Stimulated activated CD8-positive, alpha-beta memory T cell treated with anti-CD3 and anti-CD28 coated beads, Interleukin-4, amount 100 ng/mL, for 1 hour (primary cell): ENCODE results near the gene PHACTR3.

Source experiments
- DNase-seq, 2 donors: peaks; one replicate each; pipeline ENCODE4 v3.0.0-alpha.2; 2020; ENCODE audit warnings: low read depth in 2 of 2, low spot score in 1 of 2

PHACTR3 gene

GRCh38 chr20:59825563-59825920, 221.2 kb downstream of the PHACTR3 start:
- no peak for DNase-seq

GRCh38 chr20:59825944-59826759, 221.8 kb downstream of the PHACTR3 start:
- DNase-seq = no peak

DNA sequence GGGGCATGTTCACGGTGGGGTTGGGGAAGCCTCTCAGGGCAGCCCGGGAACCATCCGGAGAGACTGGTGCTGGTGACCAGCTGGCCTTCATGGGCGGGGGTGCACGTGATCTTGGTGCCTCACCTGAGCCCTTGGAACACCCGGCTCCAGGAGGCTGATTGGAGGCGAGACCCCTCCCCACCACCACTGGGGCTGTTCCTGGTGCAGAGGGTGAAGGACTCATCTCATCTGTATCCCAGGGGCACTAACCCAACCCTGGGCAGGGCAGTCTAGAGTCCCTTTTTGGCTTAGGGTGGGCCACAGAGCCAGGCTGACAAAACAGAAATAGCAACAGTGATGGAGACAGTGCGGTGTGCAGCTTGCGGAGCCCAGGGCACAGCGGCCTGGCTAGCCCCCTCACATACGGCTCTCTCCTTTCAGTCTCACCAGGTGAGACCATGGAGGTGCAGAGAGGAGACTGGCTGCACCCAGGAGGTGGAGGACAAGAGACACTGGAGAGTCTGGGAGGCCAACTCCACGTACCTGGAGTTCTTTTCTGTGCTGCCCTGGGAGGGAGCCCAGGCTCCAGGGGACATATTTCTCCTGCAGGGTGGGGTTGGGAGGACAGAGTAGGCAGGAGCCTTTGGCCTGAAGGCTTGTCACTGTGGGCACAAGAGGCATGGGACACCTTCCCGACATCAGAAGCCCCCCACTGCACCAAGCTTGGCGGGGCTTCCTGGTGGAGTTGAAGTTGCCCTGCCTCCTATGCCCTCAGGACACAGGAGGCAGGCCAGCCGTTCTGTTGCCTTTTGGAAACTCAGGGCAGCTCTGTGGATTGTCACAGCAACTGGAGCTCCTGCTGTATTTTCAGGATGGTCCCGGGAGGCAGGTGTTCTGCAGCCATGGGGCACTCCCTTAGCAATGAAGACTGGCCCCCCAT, 223.1 kb downstream of the PHACTR3 start:
- no peak for DNase-seq

DNA sequence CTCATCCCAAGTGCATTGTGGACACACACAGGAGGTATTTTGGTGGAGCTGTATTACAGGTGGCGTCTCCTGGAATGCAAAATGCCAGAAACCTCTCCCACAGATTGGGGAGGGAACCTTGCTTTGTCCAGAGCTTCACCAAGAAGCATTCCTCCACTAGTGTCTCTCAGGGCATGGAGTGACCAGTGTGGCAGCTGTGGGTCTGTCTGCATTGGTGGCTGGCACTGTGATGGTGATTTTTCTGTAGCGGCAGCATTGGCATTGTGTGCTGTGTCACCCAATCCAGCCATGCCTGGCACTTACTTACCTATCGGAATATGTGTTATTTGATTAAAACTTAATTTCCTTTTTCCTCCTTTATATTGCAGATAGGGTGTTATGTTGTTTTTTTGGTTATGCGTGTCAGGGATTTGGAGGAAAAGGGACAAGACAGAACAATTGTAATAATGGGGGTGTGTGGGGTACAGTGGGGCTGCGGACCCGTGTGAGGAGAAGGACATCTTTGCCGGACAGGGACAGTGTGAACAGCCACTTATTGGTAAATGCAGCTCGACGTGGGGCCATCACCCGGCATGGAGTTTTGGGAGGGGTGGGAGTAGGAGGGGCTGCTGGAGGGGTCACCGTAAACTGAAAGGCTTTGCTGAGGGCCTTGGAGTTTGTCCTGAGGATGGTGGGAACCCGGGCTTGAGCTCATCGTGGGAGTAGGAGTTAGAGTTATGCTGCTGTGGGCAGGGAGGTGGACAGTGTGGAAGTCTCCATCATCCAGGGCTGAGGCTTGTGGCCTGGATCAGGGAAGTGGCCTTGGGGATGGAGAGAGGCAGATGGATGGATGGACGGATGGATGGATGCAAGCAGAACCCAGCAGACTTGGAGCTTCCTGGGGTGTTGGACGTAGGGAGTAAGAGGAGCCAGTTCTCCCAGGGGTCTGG, 224.0 kb downstream of the PHACTR3 start:
- no peak for DNase-seq

DNA sequence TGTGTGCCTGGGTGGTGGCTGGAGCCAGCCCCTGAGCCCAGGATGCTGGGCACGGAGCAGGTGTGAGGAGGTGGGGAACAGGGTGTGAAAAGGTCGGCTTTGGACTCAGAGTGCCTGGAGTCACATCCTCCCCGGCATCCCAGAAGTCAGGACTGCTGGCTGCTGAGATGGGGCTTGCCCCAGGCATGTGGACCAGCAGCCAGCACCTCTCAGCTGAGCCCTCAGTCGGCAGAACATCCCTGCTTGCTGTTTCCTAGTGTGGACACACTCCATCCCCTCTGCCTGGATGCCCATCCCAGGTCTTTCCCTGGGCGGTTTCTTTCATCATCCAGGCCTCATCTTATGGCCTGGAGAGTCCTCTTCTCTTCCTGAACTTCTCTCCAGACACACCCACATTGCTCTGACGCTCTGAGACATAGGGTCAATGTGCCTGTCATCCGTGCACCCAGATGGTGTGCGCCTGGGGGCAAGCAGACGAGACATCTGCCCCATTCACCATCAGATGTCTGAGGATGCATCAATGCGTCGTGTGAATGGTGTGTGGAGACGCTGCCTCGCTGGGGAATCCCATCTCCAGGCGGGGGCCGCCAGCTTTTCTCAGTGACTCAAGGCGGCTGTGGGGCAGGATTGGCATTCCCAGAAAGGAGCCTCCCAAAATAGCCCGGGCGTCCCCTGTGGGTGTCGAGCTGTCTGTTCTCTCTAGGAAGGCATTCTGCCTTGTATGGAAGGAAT, 224.9 kb downstream of the PHACTR3 start:
- DNase-seq = no peak

DNA sequence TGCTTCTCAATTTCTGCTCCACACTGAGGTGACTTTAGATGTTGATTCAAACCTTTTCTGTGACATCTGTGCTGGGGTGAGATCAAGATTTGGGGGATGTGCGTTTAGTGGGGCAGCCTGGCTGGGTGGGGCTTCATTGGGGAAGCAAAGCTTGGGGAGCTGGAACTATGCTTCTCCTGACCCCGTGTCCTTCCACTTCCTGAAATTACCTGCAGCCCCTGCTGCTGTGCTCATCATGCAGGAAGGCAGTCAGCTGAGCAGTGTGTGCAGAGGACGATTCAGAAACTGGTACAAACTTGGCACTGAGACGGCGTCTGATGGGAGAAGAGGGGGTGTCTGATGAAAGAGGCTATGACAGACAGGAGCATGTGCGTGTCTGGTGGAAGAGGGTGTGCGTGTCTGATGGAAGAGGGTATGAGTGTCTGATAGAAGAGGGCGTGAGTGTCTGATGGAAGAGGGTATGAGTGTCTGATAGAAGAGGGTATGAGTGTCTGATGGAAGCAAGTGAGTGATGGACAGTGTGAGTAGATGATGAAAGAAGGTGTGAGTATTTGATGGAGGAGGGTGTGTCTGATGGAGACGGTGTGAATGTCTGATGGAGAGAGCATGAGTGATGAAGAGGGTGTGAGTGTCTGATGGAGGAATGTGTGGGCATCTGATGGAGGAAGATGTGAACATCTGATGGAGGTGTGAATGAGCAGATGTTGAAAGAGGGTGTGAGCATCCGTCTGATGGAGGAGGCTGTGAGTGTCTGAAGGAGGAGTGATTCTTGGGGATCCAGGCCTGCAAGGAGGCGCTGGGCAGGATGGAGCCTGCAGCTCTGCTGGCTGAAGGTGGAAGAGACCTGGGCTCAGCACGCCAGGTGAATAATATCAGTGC, 225.7 kb downstream of the PHACTR3 start:
- no peak for DNase-seq

DNA sequence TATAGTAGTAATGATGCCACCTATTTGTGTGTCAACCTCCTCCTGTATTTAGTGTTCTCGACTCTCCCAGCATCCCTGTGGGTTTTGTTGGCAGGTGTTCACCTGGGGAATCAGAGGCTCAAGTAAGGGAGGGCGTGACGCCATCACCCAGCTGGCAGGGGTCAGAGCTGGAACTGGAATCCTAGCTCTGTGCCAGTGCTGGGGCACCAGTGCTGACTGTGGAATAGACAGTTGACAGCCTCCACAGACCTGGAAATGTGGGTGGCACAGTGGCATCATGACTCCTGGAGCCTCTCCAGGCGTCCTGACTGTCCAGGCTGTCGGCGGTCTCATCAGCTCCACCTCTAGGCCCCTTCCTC, 226.3 kb downstream of the PHACTR3 start:
- no peak for DNase-seq

DNA sequence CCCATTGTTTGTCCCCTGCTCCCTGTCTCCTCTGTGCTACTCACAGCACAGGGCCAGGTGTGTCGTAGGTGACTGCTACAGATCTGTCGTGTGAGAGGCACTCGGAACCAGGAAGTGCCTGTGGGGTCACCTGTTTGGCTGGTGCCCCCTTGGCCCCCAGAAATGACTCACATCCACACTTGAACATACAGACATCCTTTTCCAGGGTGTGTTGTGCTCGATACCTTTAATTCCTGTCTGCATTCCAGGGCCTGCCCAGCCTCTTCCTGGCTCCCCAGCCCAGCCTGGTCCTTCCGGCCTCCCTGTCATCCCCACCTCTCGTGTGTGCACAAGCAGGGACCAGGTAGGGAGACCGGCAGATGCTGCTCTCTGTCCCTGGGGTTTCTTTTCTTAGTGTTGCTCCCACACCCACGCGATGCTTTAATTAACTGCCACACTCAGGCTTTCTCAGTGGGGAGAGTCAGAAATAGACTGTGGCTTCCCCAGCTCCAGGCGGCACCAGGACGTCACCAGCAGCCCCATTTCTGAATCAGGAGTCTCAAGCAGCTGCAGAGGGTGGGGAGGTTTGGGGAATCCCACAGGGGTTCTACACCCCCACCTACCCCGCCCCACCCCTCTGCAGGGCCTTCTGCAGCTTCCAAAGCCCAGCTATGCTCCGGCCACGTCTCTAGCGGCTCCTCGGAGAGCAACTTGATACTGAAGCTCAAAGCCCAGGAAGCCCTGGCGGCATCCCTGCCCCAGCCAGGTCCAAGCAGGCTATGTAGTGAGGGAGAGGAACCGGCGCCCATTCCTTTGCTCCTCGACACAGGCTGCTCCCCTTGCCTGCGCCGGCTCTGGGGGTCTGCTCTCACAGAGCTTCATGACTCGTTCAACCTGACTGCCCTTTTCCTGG, 226.9 kb downstream of the PHACTR3 start:
- no peak for DNase-seq

- DNase-seq = no peak
These were observed 227.6 kb downstream of the PHACTR3 start for GRCh38 chr20:59831916-59832270.

DNA sequence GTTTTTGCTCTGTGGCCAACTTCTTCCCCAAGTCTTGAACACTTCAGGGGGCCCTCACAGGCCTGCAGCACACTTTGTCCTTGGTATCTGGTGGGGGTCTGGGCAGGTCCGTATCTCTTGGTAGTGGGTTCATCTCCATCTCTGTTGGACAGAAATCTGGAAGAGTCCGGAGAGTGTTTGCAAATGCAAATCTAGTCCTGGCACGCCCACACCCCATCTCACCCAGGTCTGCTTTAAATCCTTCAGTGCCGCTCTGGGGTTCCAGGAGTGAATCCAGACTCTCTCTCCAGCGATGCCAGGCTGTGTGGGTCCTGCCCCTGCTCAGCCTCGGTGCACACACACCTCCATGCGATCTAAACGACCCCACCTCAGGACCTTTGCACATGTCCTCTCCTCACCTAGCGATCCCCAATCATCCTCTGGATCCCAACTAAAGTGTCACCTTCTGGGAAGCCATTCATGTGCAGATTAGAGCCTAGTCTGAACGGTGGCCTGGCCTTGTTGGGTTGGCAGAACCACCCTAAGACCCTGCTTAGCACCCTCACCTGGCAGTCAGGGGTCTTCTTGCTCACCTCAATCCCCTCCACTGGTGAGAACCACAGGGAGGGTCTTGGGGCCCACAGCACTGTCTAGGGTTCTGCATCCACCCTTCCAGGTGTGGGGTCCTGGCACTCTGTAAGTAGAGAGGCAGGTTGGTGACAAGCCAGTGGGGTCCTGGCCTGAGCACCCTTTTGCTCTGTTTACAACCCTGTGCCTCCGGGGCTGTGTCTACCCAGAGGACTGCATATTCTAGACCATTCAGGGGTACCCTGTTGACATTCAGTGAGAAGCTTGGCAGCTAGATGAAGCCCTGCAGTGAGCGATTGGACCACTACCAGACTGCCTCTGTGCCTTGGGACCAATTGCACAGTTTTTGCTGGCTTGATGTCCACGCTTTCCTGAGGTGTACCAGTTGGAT, 228.3 kb downstream of the PHACTR3 start:
- no peak for DNase-seq

- no peak for DNase-seq
These were observed 230.7 kb downstream of the PHACTR3 start for GRCh38 chr20:59835057-59835447.

DNA sequence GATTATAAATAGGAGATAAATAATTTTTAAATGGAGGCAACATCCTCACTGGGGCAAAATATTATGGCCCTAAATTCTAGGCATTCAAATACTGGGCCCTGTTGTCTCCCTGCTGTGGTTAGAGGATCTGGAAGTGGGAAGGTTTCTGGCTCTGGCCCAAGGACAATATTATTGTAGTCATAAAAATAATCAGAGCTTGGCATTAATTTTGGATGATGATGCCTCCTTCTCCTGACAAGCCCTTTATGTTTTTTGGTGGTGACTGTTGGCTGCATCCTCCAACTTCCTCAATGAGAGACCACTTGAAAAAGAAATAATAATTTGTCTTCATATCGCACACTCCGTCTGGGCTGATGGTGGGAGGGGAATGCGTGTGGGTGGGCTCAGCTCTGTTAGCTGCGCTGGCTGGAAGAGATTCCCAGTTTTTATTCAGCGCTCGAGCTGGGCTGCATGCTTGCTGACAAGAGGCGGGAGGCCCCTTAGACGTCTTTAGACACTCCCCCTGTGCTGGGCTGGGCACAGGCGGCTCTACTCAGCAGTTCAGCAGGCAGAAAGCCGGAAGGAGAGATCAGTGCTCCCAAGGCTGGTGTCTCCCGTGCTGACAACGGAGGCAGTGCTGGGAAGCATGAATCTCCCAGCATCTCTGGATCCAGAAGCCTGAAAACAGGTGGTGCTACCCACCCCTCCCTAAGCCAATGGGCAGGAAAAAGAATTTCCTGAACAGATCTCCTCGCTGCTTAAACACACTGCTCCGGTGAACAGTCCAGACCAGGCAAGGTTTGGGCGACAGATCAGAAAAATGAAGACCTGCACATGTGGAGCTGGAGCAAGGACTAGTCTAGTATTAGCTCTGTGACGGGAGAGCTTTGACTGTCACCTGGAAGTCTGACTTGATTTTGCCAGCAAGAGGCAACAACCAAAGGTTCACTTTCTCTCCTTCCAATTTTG, 231.4 kb downstream of the PHACTR3 start:
- DNase-seq = no peak

DNA sequence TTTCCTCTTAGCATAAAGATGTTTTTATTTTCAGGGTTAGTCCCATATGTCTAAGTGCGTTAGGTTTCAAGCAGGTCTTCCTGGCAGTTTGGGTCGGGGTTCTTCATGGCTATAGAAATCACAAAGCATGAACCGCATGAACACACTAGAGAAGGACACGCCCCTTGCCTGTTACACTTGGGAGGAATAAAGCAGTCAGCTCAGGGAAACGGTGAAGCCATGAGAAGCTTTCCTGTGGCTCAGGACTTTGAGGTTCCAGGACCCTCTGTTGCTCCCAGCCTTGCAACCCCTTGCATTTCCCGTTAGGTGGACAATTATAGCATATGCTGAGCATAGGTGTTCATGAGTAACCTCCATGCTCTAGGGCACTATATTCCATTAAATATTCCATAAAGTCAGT, 232.4 kb downstream of the PHACTR3 start:
- DNase-seq = no peak

DNA sequence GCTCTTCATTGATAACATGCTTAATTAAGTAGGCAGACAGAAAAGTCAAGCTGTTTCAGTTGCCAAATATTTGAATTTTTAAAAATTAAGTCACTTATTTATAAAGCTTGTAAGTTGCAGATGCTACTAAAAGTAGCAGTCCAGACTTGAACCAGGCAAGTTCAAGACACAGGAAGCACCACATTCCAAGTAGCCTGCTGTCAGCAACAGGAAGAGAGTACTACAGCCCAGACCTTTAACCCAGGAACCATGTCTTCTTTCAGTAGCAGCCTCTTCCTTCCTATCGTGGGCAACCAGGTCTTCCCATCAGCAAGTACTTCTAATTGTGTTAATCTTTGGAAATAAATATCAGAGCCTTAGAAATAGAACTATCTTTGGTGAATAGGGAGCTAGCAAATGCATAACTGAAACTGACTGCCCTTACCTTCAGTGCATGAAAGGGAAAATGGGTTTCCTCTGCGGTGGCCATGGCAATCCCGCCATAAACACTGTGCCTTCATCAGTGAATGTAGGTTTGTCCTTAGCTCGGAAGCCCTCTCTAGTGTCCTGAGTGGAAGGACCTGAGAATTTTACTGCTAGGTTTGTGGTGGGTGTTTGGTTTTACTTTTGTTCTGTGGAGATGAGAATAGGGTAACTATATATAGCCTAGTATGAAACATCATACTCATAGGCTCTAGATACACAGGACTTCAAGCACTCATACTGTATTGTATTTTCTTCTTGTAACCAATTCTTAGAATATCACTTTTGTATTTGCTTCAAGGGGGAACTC, 233.5 kb downstream of the PHACTR3 start:
- no peak for DNase-seq

DNA sequence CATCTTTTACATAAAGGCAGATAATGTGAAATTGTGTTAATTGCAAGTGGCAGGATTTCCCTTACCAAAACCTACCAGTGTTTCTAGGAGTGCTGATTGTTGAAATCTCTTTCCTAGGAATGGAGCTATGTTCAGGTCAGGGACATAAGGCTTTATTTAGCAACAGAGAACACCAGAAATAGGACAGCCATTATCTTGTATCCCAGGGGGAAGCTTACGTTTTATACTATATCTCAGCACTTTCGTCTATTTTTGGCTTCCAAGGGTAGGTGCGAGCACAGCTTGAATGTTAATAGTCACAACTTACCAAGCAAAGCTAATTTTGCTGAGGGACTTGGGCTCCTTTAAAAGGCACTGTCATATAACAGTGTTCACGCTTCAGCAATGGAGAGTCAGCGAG, 235.1 kb downstream of the PHACTR3 start:
- no peak for DNase-seq

GRCh38 chr20:59845472-59845871, 241.1 kb downstream of the PHACTR3 start:
- no peak for DNase-seq
